ENCODE data around the gene SCARB1.
A peak's percentile ranks its signal among the peaks of the same experiment; 100 is the strongest.

SCARB1 gene

DNA sequence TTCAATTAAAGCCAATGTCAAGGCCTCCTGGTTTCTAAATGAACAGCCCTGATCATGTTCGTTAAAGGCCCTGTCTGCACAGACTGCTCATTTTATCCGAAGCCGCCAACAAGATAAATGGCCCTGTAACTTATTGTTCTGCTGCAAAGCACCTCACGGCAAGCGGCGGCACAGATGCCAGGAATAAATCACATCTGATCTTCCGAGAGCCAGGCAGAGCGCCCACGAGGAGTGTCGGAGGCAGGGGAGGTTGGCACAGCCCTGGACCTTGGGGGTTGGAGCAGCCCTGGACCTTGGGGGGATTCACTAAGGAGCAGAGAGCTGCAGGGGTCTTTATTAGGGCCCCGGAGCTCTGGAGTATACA is 110.5 kb downstream of the SCARB1 start:
- no peak overlapping the region for H3K4me3 Mint-ChIP-seq
- DNase-seq (no peak), ATAC-seq (no peak)
- no peak overlapping the region for H3K27ac Mint-ChIP-seq
- H3K9me3 Mint-ChIP-seq, result peaks cover 20 to 40% of the 10 kb centered on the region in 2 donors
- peaks cover 34% of the 10 kb centered on the region for H3K4me1 Mint-ChIP-seq
- peaks cover 48% of the 10 kb centered on the region for H3K27me3 Mint-ChIP-seq

DNA sequence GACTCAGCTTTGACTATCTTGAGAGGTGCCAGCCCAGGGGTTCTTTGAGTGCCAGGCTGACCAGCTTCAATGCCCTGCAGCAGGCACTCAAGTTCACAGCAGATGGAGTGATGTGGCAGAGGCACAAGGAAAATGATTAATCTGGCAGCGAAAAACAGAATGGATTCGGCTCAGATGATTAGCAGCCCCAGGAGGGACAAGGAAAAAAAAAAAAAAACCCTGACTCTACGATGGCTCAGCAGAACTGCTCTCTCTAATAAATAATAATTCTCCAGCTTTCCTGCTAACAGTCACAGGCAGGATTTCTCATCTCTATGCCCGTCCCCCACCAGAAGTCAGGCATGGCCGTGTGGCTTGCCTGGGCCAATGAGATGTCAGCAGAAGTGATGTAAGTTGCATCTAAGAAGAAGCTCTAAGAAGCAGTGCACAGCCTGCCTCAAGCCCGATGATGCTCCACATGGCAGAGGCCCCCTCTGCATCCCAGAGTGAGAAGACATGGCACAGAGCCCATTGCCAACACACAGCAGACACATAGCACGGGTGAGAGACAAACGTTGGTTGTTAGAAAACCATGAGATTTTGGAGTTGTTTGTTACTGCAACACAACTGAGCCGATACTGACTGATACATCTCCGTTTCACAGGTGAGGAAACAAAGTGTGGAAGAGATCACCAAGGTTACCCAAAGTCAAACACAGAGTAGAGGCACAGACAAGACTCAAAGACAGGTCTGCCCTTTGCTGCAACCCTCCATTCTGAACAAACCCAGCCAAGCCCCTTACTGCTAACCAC is 111.0 kb downstream of the SCARB1 start:
- Mint-ChIP-seq H3K4me1 (peaks cover 34% of the 10 kb centered on the region), H3K4me3 (no peak overlapping the region), H3K27me3 (peaks cover 52% of the 10 kb centered on the region), H3K9me3 (peaks cover 17 to 36% of the 10 kb centered on the region in 2 donors), H3K27ac (no peak overlapping the region)
- no peak for DNase-seq
- ATAC-seq, result no peak

DNA sequence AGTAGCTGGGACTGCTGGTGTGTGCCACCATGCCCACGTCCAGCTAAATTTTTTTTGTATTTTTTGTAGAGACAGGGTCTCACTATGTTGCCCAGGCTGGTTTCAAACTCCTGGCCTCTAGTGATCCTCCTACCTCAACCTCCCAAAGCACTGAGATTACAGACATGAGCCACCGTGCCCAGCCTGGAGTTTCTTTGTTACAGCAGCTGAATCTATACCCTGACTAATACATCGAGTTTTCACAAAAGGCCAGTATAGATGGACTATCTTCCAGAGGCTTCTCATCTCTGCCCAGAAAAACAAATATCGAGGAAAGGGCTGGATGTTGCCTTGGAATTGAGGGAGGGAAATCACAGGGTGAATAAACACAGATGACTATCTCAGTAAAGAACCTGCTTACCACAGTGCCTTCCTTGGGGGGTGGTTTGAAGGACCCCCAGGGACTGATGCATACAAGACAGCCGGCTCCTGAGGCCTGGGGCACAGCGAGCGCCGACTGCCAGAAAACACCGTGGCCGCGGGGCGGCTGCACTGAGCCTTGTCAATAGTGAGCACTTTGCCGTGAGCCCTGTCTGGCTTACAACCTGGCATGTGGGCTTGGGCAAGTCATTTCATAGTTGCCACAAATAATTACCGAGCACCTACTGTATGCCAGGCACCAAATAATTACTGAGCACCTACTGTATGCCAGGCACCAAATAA is 111.9 kb downstream of the SCARB1 start:
- peaks cover 61% of the 10 kb centered on the region for H3K27me3 Mint-ChIP-seq
- ATAC-seq, result no peak
- H3K9me3 Mint-ChIP-seq, result peaks cover 10 to 27% of the 10 kb centered on the region in 2 donors
- no peak overlapping the region for H3K27ac Mint-ChIP-seq
- no peak overlapping the region for H3K4me3 Mint-ChIP-seq
- H3K4me1 Mint-ChIP-seq, result peaks cover 34% of the 10 kb centered on the region
- no peak for DNase-seq

DNA sequence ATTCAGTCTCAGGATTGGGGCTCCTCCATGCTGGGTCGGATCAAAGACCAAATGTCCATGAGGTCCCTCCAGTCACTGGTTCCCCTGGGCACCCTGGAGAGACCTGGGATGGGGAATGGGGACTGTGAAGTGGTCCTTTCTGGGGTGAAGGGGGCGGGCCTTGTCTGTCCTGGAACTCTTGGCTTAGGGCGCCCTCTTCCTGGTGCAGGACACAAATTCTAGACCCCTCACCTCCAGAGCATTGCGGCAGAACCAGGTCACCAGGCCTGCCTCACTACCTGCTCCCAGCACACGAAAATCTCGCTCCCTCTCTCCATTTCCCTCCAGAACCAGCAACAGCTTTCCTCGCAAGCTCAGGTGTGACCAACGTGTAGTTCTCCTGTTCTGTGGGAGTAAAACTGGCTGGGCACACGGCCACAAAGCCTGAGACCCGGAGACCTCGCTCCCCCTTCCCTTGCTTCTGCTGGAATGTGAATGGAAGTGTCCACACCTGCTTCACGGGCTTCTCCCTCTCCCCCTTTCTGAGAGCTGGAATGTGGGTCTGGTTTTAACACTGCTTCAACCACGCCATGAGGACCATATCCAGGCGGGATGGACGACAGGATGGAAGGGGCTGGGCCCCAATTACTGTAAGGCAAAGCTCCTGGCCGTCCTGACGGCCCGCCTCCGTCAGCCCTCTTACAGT is 112.7 kb downstream of the SCARB1 start:
- ATAC-seq (no peak), DNase-seq (no peak)
- H3K27me3 Mint-ChIP-seq, result peaks cover 69% of the 10 kb centered on the region
- H3K4me3 Mint-ChIP-seq, result no peak overlapping the region
- H3K4me1 Mint-ChIP-seq, result peaks cover 39% of the 10 kb centered on the region
- no peak overlapping the region for H3K27ac Mint-ChIP-seq
- peaks cover 4 to 20% of the 10 kb centered on the region in 2 donors for H3K9me3 Mint-ChIP-seq

DNA sequence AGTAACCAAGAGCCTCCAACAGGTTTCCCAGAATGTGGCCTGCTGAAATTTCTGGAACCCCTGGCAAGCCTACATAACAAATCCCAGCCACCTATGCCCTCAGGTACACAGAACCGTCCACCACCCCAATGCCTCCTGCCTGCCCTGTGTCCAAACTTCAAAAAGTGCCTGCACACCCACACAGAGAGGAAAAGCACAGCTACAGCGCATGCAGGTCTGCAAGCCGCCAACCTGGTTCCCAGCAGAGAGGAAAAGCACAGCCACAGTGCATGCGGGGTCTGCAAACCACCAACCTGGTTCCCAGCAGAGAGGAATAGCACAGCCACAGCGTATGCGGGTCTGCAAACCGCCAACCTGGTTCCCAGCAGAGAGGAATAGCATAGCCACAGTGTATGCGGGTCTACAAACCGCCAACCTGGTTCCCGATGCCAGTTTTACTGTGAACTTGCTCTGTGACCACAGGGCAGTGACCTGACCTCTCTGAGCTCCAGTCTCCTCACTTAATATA is 113.5 kb downstream of the SCARB1 start:
- Mint-ChIP-seq H3K4me1 (peaks cover 39% of the 10 kb centered on the region), H3K9me3 (peaks cover 4 to 20% of the 10 kb centered on the region in 2 donors), H3K27ac (no peak overlapping the region), H3K27me3 (peaks cover 73% of the 10 kb centered on the region), H3K4me3 (no peak overlapping the region)
- ATAC-seq (no peak), DNase-seq (no peak)

DNA sequence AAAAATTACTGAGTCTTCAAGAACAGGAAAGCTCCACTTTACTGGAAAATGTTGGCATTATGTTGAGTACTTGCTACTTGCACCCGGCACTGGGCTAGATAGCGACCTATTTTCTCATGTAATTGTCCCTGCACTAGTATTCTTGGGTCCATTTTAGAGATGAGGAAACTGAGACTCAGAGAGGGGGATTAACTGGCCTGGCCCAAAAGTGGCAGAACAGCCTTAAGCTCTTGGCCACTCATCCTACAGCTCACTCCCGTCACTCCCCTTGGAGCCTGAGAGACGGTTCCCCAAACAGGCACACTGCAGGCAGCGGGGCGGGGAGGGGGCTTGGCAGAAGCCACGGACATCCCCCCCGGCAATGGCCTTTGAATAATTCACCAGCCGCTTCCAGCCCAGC is 113.9 kb downstream of the SCARB1 start:
- Mint-ChIP-seq H3K4me3 (no peak overlapping the region), H3K9me3 (peaks cover 4 to 20% of the 10 kb centered on the region in 2 donors), H3K27ac (no peak overlapping the region), H3K27me3 (peaks cover 72% of the 10 kb centered on the region), H3K4me1 (peaks cover 35% of the 10 kb centered on the region)
- DNase-seq, result no peak
- no peak for ATAC-seq

DNA sequence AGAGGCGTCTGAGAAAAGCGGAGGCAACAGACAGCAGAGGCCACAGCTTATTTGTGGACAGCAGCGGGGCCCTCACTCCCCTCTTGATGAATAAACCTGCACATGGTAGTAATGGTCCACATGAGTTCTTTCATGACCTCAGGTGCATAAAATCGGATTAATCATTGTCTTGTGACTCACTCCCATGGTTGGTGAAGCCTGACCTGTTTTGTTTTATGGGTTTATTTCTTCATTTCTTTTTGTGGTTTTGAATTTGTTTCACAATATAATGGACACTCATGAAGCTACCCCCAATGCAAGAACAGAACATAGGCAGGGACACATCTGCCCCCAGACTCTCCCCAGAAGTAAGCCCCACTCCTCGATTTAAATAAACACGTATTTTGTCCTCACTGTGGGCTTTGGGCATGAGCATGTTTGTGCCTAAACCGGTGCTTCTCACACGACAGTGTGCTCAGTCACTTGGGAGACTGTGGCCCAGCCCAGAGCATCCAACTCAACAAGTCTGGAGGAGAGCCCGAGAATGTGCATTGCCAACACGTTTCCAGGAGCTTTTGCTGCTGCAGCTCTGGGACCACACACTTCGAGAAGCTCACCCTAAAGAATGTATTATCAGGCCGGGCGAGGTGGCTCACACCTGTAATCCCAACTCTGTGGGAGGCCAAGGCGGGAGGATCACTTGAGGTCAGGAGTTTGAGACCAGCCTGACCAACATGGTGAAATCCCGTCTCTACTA is 116.1 kb downstream of the SCARB1 start:
- peaks cover 32% of the 10 kb centered on the region for H3K4me1 Mint-ChIP-seq
- no peak for DNase-seq
- peaks cover 62% of the 10 kb centered on the region for H3K27me3 Mint-ChIP-seq
- peaks cover under 1 to 2% of the 10 kb centered on the region in 2 donors for H3K9me3 Mint-ChIP-seq
- no peak overlapping the region for H3K27ac Mint-ChIP-seq
- H3K4me3 Mint-ChIP-seq, result no peak overlapping the region
- ATAC-seq, result no peak

DNA sequence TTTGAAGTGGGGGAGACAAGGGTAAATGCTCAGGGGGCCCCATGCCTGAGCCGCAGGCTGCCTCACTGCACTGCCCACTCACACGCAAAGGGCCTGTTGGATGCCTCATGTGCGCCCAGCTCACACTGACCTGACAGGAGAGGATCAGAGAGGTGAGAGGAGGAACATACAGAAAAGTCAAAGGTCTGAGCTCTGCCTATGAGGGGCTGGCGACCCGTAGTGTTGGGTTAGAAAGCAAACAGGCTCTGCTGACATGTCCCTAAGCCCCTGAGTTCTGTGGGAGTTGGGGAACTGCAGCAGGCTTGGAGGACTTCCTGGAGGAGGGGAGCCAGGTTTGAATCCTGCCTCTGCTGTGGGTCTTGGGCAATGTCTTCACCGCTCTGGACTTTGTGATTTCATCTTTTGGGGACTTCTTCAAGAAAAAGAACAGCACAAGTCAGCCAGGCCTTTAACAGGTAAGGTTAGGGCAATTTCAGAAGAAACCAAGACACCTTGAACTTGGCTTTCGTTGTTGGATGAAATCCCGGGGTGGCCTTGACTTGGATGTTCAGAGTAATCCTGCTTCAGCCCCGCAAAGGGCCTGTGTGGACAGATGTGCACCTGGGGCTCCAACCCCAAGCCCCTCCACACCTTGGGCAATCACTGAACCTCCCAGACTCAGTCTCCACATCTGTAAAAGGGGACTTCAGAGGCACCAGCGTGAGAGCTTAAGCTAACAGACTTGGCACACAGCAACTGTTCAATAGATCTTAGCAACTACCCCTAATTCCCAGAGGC is 116.8 kb downstream of the SCARB1 start:
- Mint-ChIP-seq H3K4me1 (peaks cover 32% of the 10 kb centered on the region), H3K4me3 (no peak overlapping the region), H3K27ac (peak overlapping the region in 1 of 2 donors; percentile 66), H3K27me3 (peaks cover 58% of the 10 kb centered on the region), H3K9me3 (no peaks in the 10 kb centered on the region)
- ATAC-seq (no peak), DNase-seq (no peak)

DNA sequence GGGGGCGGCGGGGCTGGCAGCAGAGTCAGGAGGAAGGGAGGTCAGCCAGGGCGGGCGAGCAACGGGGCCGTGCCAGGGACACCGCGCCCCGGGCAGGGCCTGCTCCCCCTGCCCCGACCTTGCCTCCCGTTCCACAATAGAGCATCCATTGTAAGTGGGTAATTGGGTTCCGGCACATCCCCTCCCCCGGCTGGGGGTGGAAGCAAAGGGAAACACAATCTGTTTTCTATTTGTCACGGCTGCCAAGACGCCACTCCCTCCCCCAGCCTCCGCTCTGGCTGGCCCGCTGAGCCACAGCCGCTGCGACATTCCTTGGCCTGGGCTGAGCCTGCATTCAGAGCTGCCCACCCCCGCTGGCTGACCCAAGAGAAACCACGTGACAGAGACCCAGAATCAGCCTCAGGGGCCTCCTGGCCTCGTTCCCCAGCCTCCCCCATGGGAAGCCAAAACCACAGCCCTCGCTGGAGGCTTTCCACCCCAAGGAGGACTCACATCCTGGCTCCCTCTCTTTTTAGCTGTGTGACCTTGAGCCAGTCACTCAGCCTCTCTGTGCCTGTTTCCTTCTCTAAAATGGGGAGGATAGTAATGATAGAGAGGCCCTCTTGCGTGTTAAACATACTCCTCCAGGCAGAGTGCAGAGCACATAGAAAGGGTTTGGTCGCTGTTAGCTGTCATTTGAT is 117.6 kb downstream of the SCARB1 start:
- H3K27me3 Mint-ChIP-seq, result peaks cover 56% of the 10 kb centered on the region
- peak overlapping the region; percentile 50 to 68 for H3K4me3 Mint-ChIP-seq
- DNase-seq (peak in 1 of 2 donors; percentile 16), ATAC-seq (peak; percentile 62)
- peaks cover 33% of the 10 kb centered on the region for H3K4me1 Mint-ChIP-seq
- H3K27ac Mint-ChIP-seq, result peak overlapping the region in 1 of 2 donors; percentile 94
- no peaks in the 10 kb centered on the region for H3K9me3 Mint-ChIP-seq

DNA sequence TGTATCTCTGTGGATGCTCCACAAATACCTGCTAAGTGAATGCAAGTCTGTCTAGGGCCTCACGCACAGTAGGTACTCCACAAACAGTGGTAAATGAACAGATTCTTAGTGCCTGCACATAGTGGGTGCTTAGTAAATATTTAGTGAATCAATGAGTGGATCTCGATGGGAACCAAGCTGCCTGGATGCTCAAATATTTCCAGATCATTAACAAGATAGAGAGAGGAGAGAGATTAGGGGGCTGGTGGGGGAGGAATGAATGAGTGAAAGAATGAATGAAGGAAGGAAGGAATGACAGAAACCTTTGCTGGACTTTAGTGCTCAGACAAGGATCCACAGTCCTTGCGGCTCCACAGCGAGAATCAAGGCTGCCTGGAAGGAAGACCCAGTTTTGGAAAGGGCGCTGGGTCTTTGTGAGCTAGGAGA is 118.2 kb downstream of the SCARB1 start:
- Mint-ChIP-seq H3K9me3 (no peaks in the 10 kb centered on the region), H3K4me1 (peaks cover 33% of the 10 kb centered on the region), H3K27ac (no peak overlapping the region), H3K4me3 (peak overlapping the region; percentile 2 to 34), H3K27me3 (peaks cover 52% of the 10 kb centered on the region)
- DNase-seq (no peak), ATAC-seq (no peak)

DNA sequence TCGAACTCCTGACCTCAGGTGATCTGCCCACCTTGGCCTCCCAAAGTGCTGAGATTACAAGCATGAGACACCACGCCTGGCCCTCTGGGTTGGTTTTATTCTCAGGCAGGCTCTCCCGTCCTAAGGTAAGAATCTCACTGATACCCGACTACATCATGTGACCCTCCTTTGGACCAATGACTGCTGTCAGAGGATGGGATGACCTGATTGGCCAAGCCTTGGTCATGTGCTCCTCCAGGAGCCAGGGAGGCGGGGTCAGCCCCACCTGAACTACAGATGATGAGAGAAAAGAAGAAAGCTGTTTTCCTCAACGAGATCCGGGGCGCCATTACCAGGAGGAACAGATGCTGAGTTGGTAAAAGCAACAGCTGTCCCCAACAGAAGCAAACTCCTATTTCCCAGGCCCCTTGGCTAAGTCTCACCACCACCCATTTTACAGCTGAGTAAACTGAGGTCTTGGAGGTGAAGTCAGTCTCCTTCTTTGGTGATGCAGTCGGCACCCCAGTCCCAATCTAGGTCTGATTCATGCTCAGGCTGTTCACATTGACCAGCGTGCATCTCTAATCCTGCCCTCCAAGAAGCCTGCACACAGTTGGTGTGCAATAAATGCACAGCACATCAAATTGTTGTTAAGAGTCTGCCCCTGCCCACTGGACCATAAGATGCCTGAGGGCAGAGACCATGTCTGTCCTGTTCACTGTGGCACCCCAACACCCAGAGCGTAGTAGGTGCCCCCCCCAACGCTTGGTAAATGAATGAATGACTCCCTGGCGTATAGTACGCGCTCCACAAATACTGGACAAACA is 118.8 kb downstream of the SCARB1 start:
- Mint-ChIP-seq H3K4me1 (peaks cover 33% of the 10 kb centered on the region), H3K9me3 (no peaks in the 10 kb centered on the region), H3K27me3 (peaks cover 46% of the 10 kb centered on the region), H3K4me3 (peak overlapping the region in 1 of 2 donors; percentile 2), H3K27ac (no peak overlapping the region)
- ATAC-seq, result no peak
- DNase-seq, result no peak

DNA sequence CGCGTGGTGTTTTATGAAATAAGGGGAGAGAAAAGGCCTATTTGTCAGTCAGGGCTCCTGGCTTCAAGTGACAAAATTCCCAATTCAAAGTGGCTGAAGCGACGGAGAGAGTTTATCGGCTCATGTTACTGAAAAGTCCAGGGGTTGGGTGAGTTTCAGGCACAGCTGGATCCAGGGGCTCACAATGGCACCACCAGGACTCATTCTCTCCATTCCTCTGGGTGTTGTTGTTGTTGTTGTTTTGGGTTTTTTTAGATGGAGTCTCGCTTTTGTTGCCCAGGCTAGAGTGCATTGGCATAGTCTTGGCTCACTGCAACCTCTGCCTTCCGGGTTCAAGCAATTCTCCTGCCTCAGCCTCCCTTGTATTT is 119.4 kb downstream of the SCARB1 start:
- ATAC-seq (no peak), DNase-seq (no peak)
- peaks cover 40% of the 10 kb centered on the region for H3K27me3 Mint-ChIP-seq
- no peaks in the 10 kb centered on the region for H3K9me3 Mint-ChIP-seq
- H3K27ac Mint-ChIP-seq, result no peak overlapping the region
- H3K4me1 Mint-ChIP-seq, result peaks cover 38% of the 10 kb centered on the region
- no peak overlapping the region for H3K4me3 Mint-ChIP-seq

DNA sequence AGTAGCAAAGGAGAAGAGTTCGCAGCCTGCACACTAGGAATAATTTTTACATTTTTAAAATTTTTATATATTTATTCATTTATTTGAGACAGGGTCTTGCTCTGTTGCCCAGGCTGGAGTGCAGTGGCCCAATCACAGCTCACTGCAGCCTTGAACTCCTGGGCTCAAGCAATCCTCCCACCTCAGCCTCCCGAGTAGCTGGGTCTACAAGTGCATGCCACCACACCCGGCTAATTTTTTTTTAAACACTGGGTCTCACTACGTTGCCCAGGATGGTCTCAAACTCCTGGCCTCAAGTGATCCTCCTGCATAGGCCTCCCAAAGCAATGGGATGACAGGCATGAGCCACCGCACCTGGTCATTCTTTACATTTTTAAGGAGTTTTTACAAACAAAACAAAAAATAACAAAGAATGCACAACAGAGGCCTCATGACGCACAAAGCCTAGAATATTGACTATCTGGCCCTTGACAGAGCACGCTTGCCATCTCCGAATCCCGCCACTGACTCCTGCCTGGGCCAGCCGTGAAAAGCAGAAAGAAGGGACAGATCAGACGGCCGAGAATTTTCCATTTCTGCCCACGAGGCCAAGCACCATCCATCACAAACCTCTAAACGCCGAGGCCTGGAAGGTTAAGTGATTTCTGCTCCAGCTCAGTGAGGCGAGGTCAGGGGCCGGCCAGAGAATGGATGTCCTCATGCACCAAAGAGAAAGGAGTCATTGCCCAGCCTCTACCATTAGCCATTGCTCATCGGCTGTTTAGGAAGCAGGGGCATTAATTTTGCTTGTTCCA is 120.0 kb downstream of the SCARB1 start:
- no peak for DNase-seq
- Mint-ChIP-seq H3K4me3 (no peak overlapping the region), H3K4me1 (peaks cover 44% of the 10 kb centered on the region), H3K27ac (no peak overlapping the region), H3K9me3 (no peaks in the 10 kb centered on the region), H3K27me3 (peaks cover 39% of the 10 kb centered on the region)
- ATAC-seq, result no peak
